ENCODE measurements around the gene PDZD8.

The PDZD8 gene

DNA sequence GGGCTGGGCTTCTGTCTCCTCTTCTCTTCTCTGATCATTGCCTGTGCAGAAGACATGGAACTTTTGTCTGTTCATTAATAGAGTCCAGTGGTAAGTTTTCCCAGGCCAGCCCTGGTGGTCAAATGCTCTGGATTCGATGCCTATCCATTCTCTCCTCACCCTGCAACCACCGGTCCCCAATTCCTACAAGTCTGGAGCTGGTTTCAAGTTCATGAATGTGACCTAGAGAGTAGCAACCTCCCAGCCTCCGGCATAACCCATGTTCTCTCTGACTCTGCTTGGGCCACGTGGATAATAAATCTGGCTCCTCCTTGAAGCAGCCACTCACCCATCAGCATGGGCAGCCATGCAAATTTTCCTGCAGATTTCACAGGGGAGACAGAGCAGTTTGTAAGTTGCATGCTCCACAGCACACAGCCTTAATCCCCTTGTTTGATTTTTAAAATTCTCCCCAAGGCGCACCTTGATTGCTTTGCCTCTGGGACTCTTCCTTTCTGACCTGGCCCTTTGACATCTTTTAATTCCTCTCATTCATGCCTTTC is 37.3 kb upstream of the PDZD8 start:
- no peak overlapping the region for H3K9ac ChIP-seq (ENCODE audit: low read length in 2 of 2)
- no peaks in the 10 kb centered on the region for H3K9me3 ChIP-seq (ENCODE audit: control insufficient read depth in 2 of 2, low read length in 2 of 2)
- no peaks in the 10 kb centered on the region for H3K4me1 ChIP-seq (ENCODE audit: control insufficient read depth, insufficient read depth, low read length)
- H3K27me3 ChIP-seq (ENCODE audit: control insufficient read depth in 1 of 2, insufficient read depth in 2 of 2, low read length in 2 of 2), result peaks cover 0 to 2% of the 10 kb centered on the region in 2 donors
- H3K27ac ChIP-seq (ENCODE audit: low read length), result no peak overlapping the region
- H3K4me3 ChIP-seq (ENCODE audit: low read length in 2 of 2), result no peak overlapping the region
- H3K36me3 ChIP-seq (ENCODE audit: control insufficient read depth in 2 of 2, insufficient read depth in 2 of 2, low read length in 2 of 2), result no peaks in the 10 kb centered on the region

DNA sequence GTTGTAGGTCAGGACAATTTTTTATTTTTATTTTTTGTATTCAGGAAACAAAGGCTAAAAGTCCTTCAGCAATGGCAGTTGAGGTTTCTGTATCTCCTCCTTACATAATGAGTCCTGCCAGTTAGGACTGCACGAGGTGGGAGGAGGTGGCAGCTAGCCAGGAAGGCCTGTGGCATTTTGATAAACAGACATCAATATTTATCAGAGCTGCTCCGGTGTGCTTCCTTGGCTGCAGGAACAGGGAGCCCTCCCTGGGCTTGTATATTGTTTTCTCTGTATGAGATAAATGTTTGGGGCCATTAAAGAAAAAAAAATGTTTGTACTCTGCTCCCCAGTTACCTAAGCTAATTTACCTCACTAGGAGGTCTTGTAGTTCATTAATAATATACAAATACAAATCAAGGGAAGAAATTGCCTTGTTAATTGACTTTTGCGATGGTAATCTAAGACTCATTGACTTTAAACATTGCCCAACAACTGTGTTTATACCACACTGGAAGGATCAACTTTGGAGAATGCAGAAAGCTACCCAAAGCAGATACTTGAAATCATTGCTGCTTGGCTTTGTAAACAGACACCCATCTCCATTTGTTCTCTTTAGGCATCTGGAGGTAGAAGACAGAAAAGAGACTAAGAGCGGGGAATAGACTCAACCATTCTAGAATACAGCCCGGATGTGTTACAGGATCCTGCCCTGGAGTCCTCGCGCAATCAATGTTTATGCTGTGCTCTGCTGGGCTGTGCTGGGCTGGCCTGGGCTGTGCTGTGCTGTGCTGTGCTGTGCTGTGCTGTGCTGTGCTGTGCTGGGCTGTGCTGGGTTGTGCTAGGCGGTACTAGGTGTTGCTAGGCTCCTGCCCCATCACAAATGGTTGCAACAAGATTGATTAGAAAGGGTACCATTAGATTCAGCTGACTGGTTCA is 36.5 kb upstream of the PDZD8 start:
- H3K36me3 ChIP-seq (ENCODE audit: control insufficient read depth in 2 of 2, insufficient read depth in 2 of 2, low read length in 2 of 2), result no peaks in the 10 kb centered on the region
- H3K27me3 ChIP-seq (ENCODE audit: control insufficient read depth in 1 of 2, insufficient read depth in 2 of 2, low read length in 2 of 2), result peaks cover 0 to 2% of the 10 kb centered on the region in 2 donors
- no peaks in the 10 kb centered on the region for H3K9me3 ChIP-seq (ENCODE audit: control insufficient read depth in 2 of 2, low read length in 2 of 2)
- no peaks in the 10 kb centered on the region for H3K4me1 ChIP-seq (ENCODE audit: control insufficient read depth, insufficient read depth, low read length)
- H3K4me3 ChIP-seq (ENCODE audit: low read length in 2 of 2), result no peak overlapping the region
- no peak overlapping the region for H3K9ac ChIP-seq (ENCODE audit: low read length in 2 of 2)
- H3K27ac ChIP-seq (ENCODE audit: low read length), result no peak overlapping the region

DNA sequence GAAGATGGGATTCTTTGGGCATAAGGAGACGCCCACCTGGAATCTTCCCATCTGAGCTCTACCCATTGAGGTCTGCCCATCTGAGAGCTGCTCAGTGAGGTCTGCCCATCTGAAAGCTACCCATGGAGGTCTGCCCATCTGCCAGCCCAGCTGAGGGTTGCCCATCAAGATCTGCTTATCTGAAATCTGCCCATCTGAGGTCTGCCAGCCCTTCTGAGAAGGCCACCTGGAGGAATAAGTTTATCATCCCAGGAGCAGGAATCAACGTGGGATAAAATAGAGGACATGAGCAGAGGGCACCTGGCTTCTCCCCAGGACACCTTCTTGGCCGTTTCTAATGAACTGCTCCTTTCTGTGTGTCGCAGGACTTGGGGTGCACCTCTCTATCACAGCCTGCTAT is 35.3 kb upstream of the PDZD8 start:
- Histone ChIP-seq H3K9me3 (ENCODE audit: control insufficient read depth in 2 of 2, low read length in 2 of 2) (no peaks in the 10 kb centered on the region), H3K9ac (ENCODE audit: low read length in 2 of 2) (no peak overlapping the region), H3K27me3 (ENCODE audit: control insufficient read depth in 1 of 2, insufficient read depth in 2 of 2, low read length in 2 of 2) (peaks cover 0 to 2% of the 10 kb centered on the region in 2 donors), H3K4me3 (ENCODE audit: low read length in 2 of 2) (no peak overlapping the region), H3K27ac (ENCODE audit: low read length) (no peak overlapping the region), H3K36me3 (ENCODE audit: control insufficient read depth in 2 of 2, insufficient read depth in 2 of 2, low read length in 2 of 2) (no peaks in the 10 kb centered on the region), H3K4me1 (ENCODE audit: control insufficient read depth, insufficient read depth, low read length) (no peaks in the 10 kb centered on the region)

DNA sequence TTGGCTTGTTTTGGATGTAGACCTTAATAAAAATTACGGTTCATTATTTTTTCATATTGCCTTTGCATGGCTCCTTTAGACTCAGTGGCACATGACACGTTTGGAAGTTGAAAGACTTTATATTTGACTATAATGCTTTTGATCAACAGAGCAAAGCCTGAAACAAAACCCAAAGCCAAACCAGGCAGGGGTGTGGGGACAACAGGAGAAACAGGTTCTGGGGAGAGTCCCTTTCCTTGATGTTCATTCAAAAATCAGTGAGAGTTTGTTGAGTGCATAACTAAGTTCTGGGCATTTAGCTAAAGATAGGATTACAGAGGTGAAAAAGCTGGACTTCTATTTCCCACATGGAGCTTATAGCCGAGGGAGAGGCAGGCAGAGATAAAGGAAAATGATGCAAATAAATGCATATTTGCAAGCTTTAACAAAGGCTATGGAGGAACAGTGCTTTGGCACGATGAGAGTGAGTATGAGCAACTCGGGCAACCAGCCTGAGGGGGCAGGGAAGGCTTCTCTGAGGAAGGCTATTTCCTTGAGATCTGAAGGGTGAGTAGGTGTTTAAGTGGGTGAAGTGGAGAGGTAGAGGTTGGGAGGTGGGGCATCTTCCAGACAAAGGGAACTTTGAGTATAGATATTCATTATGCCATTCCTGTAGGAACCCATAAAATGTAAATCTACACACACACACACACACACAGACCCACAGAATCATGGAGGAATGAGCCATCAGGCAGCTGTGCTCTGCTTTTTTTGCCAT is 34.5 kb upstream of the PDZD8 start:
- no peak overlapping the region for H3K9ac ChIP-seq (ENCODE audit: low read length in 2 of 2)
- H3K27ac ChIP-seq (ENCODE audit: low read length), result no peak overlapping the region
- peaks cover 0 to 2% of the 10 kb centered on the region in 2 donors for H3K27me3 ChIP-seq (ENCODE audit: control insufficient read depth in 1 of 2, insufficient read depth in 2 of 2, low read length in 2 of 2)
- H3K9me3 ChIP-seq (ENCODE audit: control insufficient read depth in 2 of 2, low read length in 2 of 2), result no peaks in the 10 kb centered on the region
- no peaks in the 10 kb centered on the region for H3K4me1 ChIP-seq (ENCODE audit: control insufficient read depth, insufficient read depth, low read length)
- H3K36me3 ChIP-seq (ENCODE audit: control insufficient read depth in 2 of 2, insufficient read depth in 2 of 2, low read length in 2 of 2), result no peaks in the 10 kb centered on the region
- H3K4me3 ChIP-seq (ENCODE audit: low read length in 2 of 2), result no peak overlapping the region

DNA sequence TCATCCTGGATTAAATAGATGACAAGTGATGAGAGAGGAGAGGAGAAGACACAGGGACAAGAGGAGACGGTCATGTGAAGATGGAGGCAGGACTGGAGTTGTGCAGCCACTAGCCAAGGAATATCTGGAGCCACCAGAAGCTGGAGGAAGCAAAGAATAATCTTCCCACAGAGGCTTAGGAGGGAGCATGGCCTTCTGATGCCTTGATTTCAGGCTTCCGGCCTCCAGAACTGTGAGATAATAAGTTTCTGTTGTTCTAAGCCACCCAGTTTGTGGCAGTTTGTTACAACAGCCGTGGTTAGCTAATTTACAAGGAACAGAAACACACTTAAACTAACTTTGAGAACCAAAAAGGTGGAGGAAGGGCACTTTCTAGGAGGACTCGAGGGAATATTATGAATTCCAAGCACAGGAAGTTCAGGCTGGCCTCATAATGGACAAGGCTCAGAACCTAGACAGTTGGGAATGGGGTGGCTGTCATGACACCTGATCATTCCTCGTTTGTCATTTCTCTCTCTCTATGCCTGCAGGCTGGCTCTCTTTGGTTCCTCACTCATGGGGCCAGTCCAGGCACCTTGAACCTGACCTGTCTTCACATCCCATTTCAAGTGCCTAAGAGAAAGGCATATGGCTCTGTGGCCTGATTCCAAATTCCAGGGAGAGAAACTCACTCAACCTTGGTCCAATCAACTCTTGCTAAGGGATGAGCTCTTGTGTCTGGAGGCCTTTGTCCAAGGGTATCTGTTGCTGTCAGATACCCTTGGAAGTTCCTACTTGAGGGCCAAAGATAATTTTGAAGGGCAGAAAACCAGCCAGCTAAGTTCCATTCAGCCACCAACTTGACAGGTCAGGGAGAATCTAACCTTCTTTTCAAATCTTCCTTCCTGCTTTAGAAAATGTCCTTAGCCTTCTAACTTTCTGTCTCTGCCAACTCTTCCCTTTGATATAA is 33.5 kb upstream of the PDZD8 start:
- H3K9me3 ChIP-seq (ENCODE audit: control insufficient read depth in 2 of 2, low read length in 2 of 2), result no peaks in the 10 kb centered on the region
- H3K27ac ChIP-seq (ENCODE audit: low read length), result no peak overlapping the region
- H3K36me3 ChIP-seq (ENCODE audit: control insufficient read depth in 2 of 2, insufficient read depth in 2 of 2, low read length in 2 of 2), result no peaks in the 10 kb centered on the region
- peaks cover 0 to 2% of the 10 kb centered on the region in 2 donors for H3K27me3 ChIP-seq (ENCODE audit: control insufficient read depth in 1 of 2, insufficient read depth in 2 of 2, low read length in 2 of 2)
- no peaks in the 10 kb centered on the region for H3K4me1 ChIP-seq (ENCODE audit: control insufficient read depth, insufficient read depth, low read length)
- H3K9ac ChIP-seq (ENCODE audit: low read length in 2 of 2), result no peak overlapping the region
- no peak overlapping the region for H3K4me3 ChIP-seq (ENCODE audit: low read length in 2 of 2)

DNA sequence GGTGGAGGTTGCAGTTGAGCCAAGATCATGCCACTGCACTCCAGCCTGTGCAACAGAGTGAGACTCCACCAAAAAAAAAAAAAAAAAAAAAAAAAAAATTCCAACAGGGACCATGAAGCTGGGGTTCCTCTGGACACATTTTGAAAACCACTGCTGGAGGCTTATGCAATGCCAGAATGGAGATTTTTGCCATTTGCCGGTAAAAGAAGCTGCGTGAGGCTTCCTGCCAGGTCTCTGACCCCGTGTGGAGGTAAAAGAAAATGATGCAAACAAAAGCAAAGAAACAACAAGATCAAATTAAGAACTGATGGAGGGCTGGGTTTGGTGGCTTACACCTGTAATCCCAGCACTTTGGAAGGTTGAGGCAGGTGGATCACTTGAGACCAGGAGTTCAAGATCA is 30.5 kb upstream of the PDZD8 start:
- H3K36me3 ChIP-seq (ENCODE audit: control insufficient read depth in 2 of 2, insufficient read depth in 2 of 2, low read length in 2 of 2), result no peaks in the 10 kb centered on the region
- peaks cover 0 to 2% of the 10 kb centered on the region in 2 donors for H3K27me3 ChIP-seq (ENCODE audit: control insufficient read depth in 1 of 2, insufficient read depth in 2 of 2, low read length in 2 of 2)
- H3K9ac ChIP-seq (ENCODE audit: low read length in 2 of 2), result no peak overlapping the region
- H3K27ac ChIP-seq (ENCODE audit: low read length), result no peak overlapping the region
- no peaks in the 10 kb centered on the region for H3K4me1 ChIP-seq (ENCODE audit: control insufficient read depth, insufficient read depth, low read length)
- H3K4me3 ChIP-seq (ENCODE audit: low read length in 2 of 2), result no peak overlapping the region
- no peaks in the 10 kb centered on the region for H3K9me3 ChIP-seq (ENCODE audit: control insufficient read depth in 2 of 2, low read length in 2 of 2)

DNA sequence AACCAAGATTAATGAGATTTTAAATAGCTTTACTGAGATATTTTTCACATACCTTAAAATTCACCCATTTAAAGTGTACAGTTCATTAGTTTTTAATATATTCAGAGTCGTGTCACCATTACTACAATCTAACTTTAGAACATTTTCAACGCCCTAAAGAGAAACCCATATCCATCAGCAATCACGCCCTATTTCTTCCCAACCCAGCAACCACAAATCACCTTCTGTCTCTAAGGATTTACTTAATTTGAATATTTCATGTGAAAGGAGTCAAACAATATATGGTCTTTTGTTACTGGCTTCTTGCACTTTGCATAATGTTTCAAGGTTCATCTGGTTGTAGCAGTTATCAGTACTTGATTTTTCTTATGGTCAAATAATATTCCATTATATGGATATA is 25.1 kb upstream of the PDZD8 start:
- Histone ChIP-seq H3K9ac (ENCODE audit: low read length in 2 of 2) (no peak overlapping the region), H3K9me3 (ENCODE audit: control insufficient read depth in 2 of 2, low read length in 2 of 2) (no peaks in the 10 kb centered on the region), H3K27ac (ENCODE audit: low read length) (no peak overlapping the region), H3K36me3 (ENCODE audit: control insufficient read depth in 2 of 2, insufficient read depth in 2 of 2, low read length in 2 of 2) (no peaks in the 10 kb centered on the region), H3K4me3 (ENCODE audit: low read length in 2 of 2) (no peak overlapping the region), H3K4me1 (ENCODE audit: control insufficient read depth, insufficient read depth, low read length) (no peaks in the 10 kb centered on the region), H3K27me3 (ENCODE audit: control insufficient read depth in 1 of 2, insufficient read depth in 2 of 2, low read length in 2 of 2) (no peaks in the 10 kb centered on the region)

DNA sequence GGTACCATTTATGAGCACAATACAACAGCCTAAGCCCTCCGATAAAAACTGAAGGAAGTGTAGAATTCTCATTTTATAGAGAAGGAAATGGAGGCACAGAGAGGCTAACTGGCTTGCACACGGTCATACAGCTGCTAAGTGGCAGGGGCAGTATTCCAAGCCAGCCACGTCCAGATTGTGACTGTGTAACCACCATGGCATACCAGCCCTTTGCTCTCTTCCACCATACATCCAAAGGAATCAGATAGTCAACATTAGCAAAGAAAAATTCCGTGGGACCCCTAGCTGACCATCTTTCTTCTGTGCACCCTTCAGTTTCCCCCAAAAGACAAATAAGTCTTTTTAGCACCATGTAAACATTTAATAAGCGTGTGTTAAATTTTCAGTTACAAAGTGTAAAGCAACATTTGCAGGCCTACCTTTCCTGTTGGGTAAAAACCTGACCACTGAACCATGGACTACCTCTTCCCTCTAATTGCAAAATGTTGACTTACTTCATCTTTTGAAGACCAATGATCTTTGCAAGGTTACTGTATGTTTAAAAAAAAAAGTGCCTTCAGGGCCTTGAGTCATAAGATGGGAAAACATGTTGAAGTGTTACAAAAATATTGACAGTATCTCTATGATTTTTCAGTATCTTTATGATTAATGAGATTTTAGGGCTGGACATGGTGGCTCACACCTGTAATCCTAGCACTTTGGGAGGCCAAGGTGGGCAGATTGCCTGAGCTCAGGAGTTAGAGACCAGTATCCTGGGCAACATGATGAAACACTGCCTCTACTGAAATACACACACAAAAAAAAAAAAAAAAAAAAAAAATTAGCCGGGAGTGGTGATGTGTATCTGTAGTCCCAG is 24.3 kb upstream of the PDZD8 start:
- Histone ChIP-seq H3K9me3 (ENCODE audit: control insufficient read depth in 2 of 2, low read length in 2 of 2) (no peaks in the 10 kb centered on the region), H3K27me3 (ENCODE audit: control insufficient read depth in 1 of 2, insufficient read depth in 2 of 2, low read length in 2 of 2) (no peaks in the 10 kb centered on the region), H3K4me1 (ENCODE audit: control insufficient read depth, insufficient read depth, low read length) (no peaks in the 10 kb centered on the region), H3K27ac (ENCODE audit: low read length) (no peak overlapping the region), H3K9ac (ENCODE audit: low read length in 2 of 2) (no peak overlapping the region), H3K4me3 (ENCODE audit: low read length in 2 of 2) (no peak overlapping the region), H3K36me3 (ENCODE audit: control insufficient read depth in 2 of 2, insufficient read depth in 2 of 2, low read length in 2 of 2) (no peaks in the 10 kb centered on the region)

DNA sequence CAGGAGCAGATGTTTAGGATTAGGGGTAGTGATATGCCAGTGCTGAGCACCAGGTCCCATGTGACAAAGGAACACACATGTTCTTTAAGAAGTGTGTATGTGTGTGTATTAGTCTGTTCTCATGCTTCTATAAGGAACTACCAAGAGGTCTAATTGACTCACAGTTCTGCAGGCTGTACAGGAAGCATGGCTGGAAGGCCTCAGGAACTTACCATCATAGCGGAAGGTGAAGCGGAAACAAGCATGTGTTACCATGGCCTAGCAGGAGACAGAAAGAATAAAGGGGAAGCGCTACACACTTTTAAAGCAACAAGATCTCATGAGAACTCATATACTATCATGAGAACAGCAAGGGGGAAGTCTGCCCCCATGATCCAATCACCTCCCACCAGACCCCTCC is 22.8 kb upstream of the PDZD8 start:
- Histone ChIP-seq H3K27ac (ENCODE audit: low read length) (no peak overlapping the region), H3K36me3 (ENCODE audit: control insufficient read depth in 2 of 2, insufficient read depth in 2 of 2, low read length in 2 of 2) (no peaks in the 10 kb centered on the region), H3K27me3 (ENCODE audit: control insufficient read depth in 1 of 2, insufficient read depth in 2 of 2, low read length in 2 of 2) (no peaks in the 10 kb centered on the region), H3K4me3 (ENCODE audit: low read length in 2 of 2) (no peak overlapping the region), H3K4me1 (ENCODE audit: control insufficient read depth, insufficient read depth, low read length) (no peaks in the 10 kb centered on the region), H3K9me3 (ENCODE audit: control insufficient read depth in 2 of 2, low read length in 2 of 2) (no peaks in the 10 kb centered on the region), H3K9ac (ENCODE audit: low read length in 2 of 2) (no peak overlapping the region)
